Measurements from ENCODE around the gene GP1BB. TPM values are rescaled to one million over a fixed set of nuclear protein-coding genes. Genes with fewer than 3 reads are reported as not detected.
A peak's percentile ranks its signal among the peaks of the same experiment; 100 is the strongest.

Gene GP1BB
- total RNA-seq, 4 donors from 2014 or later = 14.7 to 28.7 (median 19.4) TPM

DNA sequence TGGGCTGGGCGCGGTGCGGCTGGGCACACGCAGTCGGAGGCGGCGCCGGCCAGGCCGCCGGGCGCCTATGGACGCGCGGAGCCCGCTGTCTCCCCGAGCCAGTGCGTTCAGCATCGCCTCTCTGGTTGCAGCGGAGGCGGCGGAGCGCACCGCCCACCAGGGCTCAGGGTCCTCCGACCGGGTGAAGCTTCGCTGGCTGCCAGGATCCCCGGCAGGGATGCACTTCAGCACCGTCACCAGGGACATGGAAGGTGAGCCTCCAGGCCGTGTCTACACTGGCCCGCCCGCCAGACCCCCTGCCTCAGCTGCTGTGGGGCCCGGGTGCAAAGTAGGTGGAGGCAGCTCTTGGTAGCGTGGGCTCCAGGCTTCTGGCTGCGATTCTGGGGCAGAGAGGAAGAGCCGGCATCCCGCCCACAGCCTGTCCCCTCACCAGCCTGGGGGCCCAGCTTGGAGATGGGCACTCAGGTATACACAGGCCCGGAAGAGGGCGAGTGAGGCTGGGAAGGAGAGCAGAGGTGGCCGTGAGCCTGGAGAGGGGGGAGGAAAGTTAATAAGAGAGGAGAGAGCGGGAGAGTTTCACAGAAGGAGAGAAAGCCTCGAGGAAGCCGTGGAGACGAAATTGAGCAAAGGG lies 36.2 kb downstream of the GP1BB start:
- no peak for TF ChIP-seq CTCF (IDR thresholded peaks at IDR 0.05)
- no peak for TF ChIP-seq POLR2AphosphoS5 (IDR thresholded peaks at IDR 0.05)
- no peak for TF ChIP-seq EP300 (IDR thresholded peaks at IDR 0.05)
- no peak for TF ChIP-seq POLR2A (IDR thresholded peaks at IDR 0.05)
- WGBS = 16% methylated on average over 31 of the region's 43 CpGs
- Histone ChIP-seq H3K4me1 (peaks cover 74% of the 10 kb centered on the region), H3K27me3 (peaks cover 63% of the 10 kb centered on the region), H3K27ac (peak overlapping the region; percentile 22), H3K4me3 (peak overlapping the region; percentile 51), H3K36me3 (no peaks in the 10 kb centered on the region), H3K9me3 (no peaks in the 10 kb centered on the region)
- DNase-seq (ENCODE audit: low spot score in 2 of 2) = no peak

GRCh38 chr22:19760058-19760950 lies 37.0 kb downstream of the GP1BB start, which contains the start of gene TBX1:
Gene TBX1, plus strand, starts transcription at chr22:19760778. Its CDS starts 66 bp downstream, at chr22:19760844.
- H3K4me3 ChIP-seq = peak within 1 kb of the TSS; percentile 51
- 10% methylated on average over 26 of the region's 79 CpGs for WGBS
- TF ChIP-seq CTCF (IDR thresholded peaks at IDR 0.05) (no peak), POLR2AphosphoS5 (IDR thresholded peaks at IDR 0.05) (no peak), POLR2A (IDR thresholded peaks at IDR 0.05) (no peak), EP300 (IDR thresholded peaks at IDR 0.05) (no peak)
- H3K4me1 ChIP-seq = peaks cover 74% of the 10 kb centered on the region
- peak within 1 kb of the TSS; percentile 39 for H3K27ac ChIP-seq
- peaks cover 55% of the 10 kb centered on the region for H3K27me3 ChIP-seq
- H3K9me3 ChIP-seq = no peaks in the 10 kb centered on the region
- no peaks in the 10 kb centered on the region for H3K36me3 ChIP-seq
- DNase-seq (ENCODE audit: low spot score in 2 of 2) = no peak

- H3K27ac ChIP-seq = peak overlapping the region; percentile 39
- TF ChIP-seq POLR2A (IDR thresholded peaks at IDR 0.05) (no peak), POLR2AphosphoS5 (IDR thresholded peaks at IDR 0.05) (no peak), CTCF (IDR thresholded peaks at IDR 0.05) (no peak), EP300 (IDR thresholded peaks at IDR 0.05) (no peak)
- 4% methylated on average over 18 of the region's 117 CpGs for WGBS
- H3K27me3 ChIP-seq = peaks cover 47% of the 10 kb centered on the region
- H3K4me1 ChIP-seq = peaks cover 70% of the 10 kb centered on the region
- H3K36me3 ChIP-seq = no peaks in the 10 kb centered on the region
- no peak for DNase-seq (ENCODE audit: low spot score in 2 of 2)
- H3K4me3 ChIP-seq = peak overlapping the region; percentile 51
- no peaks in the 10 kb centered on the region for H3K9me3 ChIP-seq
Measured at GRCh38 chr22:19760951-19761724, 37.8 kb downstream of the GP1BB start.

DNA sequence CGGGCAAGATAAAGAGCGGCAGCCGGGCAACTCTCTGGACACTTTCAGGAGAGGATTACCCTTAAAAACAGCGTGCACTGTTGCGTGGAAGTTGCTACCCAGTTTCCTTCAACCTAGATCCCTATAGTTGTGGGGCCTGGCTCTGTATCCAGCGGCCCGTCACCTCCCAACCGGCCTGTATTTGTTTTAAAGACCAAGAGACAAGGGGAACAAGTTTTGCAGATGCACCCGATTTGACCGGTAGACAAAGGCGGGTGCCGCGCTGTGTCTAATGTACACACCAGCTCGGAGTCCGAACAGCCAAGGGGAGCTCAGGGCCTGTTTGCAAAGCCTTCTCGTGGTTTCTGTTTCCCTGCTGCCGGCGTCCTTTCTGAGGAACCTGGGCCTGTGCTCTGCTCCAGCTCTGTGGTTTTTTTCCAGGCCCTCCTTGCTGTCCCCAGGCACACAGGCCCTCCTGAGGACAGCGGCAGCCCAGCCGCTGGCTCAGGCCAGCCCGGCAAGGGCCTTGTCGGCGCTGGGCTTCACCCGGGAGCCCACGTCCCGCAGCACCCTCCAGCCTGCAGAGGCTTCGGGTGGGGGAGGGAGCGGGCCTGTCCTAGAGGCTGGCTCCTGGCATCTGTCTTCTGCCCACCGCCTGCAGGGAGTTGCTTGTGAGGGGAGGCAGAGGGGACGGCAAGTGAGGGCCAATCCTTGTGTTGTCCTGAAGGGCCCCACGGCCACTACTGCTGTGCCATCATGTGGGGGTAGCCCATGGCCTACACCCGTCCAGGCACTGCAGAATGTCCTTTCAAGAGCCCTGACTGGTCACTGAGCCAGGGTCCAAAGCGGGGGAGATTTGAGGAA lies 38.6 kb downstream of the GP1BB start:
- DNase-seq (ENCODE audit: low spot score in 2 of 2) = no peak
- H3K4me1 ChIP-seq = peaks cover 67% of the 10 kb centered on the region
- H3K4me3 ChIP-seq = peak overlapping the region; percentile 51

More for the DNA sequence above, 38.6 kb downstream of the GP1BB start:
- no peak for TF ChIP-seq POLR2A (IDR thresholded peaks at IDR 0.05)
- TF ChIP-seq EP300 (IDR thresholded peaks at IDR 0.05) = no peak
- TF ChIP-seq CTCF (IDR thresholded peaks at IDR 0.05) = no peak
- TF ChIP-seq POLR2AphosphoS5 (IDR thresholded peaks at IDR 0.05) = no peak
- H3K27ac ChIP-seq = peak overlapping the region; percentile 39
- H3K27me3 ChIP-seq = peaks cover 42% of the 10 kb centered on the region
- no peaks in the 10 kb centered on the region for H3K36me3 ChIP-seq
- WGBS = 80% methylated on average over 20 of the region's 33 CpGs
- H3K9me3 ChIP-seq = no peaks in the 10 kb centered on the region
